ENCODE data around the gene WDR86. TPM values are rescaled to one million over a fixed set of nuclear protein-coding genes. Genes with fewer than 3 reads are reported as not detected.

WDR86 gene
- total RNA-seq, 1 experiment from 2014 or later = not detected

- peak overlapping the region; percentile 70 for H3K4me2 ChIP-seq (ENCODE audit: low read length)
- peaks cover 51 to 64% of the 10 kb centered on the region in 2 experiments for H3K4me1 ChIP-seq (ENCODE audit: control insufficient read depth in 1 of 2, insufficient read depth in 2 of 2, low read length in 2 of 2)
- ChIA-PET RAD21 (ENCODE audit: low non-redundant PET in 1 of 2, low total read pairs in 2 of 2, uncharacterized antibody in 2 of 2, unreplicated experiment in 2 of 2) (interaction anchor here in 1 of 2 experiments (0.6 kb wide), 1 partner anchor 31 kb away, joined by 3 read pairs; no protein-coding TSS in a partner anchor), POLR2A (no interaction called here), CTCF (no interaction called here)
- no peaks in the 10 kb centered on the region for H3K9me2 ChIP-seq (ENCODE audit: insufficient read depth)
- H3K27me3 ChIP-seq (ENCODE audit: insufficient read depth, low read length) = no peaks in the 10 kb centered on the region
- no peaks in the 10 kb centered on the region for H3K36me3 ChIP-seq (ENCODE audit: control insufficient read depth in 1 of 2, insufficient read depth in 2 of 2, low read length in 2 of 2)
- DNase-seq (ENCODE audit: low read depth, low spot score) = no peak
- H3K4me3 ChIP-seq (replicated peaks in 1 of 2; ENCODE audit: low read depth in 1 of 2, low read length in 2 of 2) = peak overlapping the region in 1 of 2 experiments; percentile 27; a peak in 2 of 4 replicates
- no peak for TF ChIP-seq ELF1 (IDR thresholded peaks at IDR 0.05; ENCODE audit: borderline replicate concordance, low read depth)
- TF ChIP-seq TCF7L2 (IDR thresholded peaks at IDR 0.05; ENCODE audit: borderline replicate concordance, extremely low read depth, insufficient read depth, insufficient read length) = no peak
- TF ChIP-seq SP1 (IDR thresholded peaks at IDR 0.05; ENCODE audit: low read depth) = 0 out of 2 replicates have a peak, but pooled peaks have one; percentile 0
- no peak overlapping the region for H3K9ac ChIP-seq (ENCODE audit: low read length)
- H3K9me3 ChIP-seq (ENCODE audit: control insufficient read depth in 1 of 2, insufficient read depth in 1 of 2, low read depth in 1 of 2, low read length in 2 of 2) = peaks cover under 1 to 3% of the 10 kb centered on the region in 2 experiments; a peak in 3 of 4 replicates
- H4K20me1 ChIP-seq (ENCODE audit: insufficient read depth) = no peaks in the 10 kb centered on the region
- intact Hi-C loops (cut with micrococcal nuclease) = no loop called here
- ATAC-seq = peak; percentile 55
- H2AFZ ChIP-seq (ENCODE audit: low read depth, low read length, poor library complexity, severe bottlenecking) = peak overlapping the region; percentile 52
- no peaks in the 10 kb centered on the region for H3K79me2 ChIP-seq (ENCODE audit: insufficient read depth, low read length)
- peak overlapping the region; percentile 87 for H3K27ac ChIP-seq (ENCODE audit: low read depth, low read length)
- BruUV-seq (replicated peaks) = no TSS peak
Measured at GRCh38 chr7:151426904-151427704, 17.3 kb upstream of the WDR86 start.

GRCh38 chr7:151426441-151426903, 16.6 kb upstream of the WDR86 start:
- ChIA-PET CTCF (interaction anchor here (1.3 kb wide), 1 partner anchor 58 kb away, joined by 4 read pairs; no protein-coding TSS in a partner anchor), POLR2A (no interaction called here), RAD21 (ENCODE audit: low non-redundant PET in 1 of 2, low total read pairs in 2 of 2, uncharacterized antibody in 2 of 2, unreplicated experiment in 2 of 2) (interaction anchor here in 1 of 2 experiments (0.6 kb wide), 1 partner anchor 32 kb away, joined by 3 read pairs; no protein-coding TSS in a partner anchor)
- Histone ChIP-seq H3K27me3 (ENCODE audit: insufficient read depth, low read length) (no peaks in the 10 kb centered on the region), H4K20me1 (ENCODE audit: insufficient read depth) (no peaks in the 10 kb centered on the region), H3K9ac (ENCODE audit: low read length) (no peak overlapping the region), H3K4me1 (ENCODE audit: control insufficient read depth in 1 of 2, insufficient read depth in 2 of 2, low read length in 2 of 2) (peaks cover 51 to 64% of the 10 kb centered on the region in 2 experiments), H3K36me3 (ENCODE audit: control insufficient read depth in 1 of 2, insufficient read depth in 2 of 2, low read length in 2 of 2) (no peaks in the 10 kb centered on the region), H3K79me2 (ENCODE audit: insufficient read depth, low read length) (no peaks in the 10 kb centered on the region), H3K4me3 (replicated peaks in 1 of 2; ENCODE audit: low read depth in 1 of 2, low read length in 2 of 2) (peak overlapping the region in 1 of 2 experiments; percentile 27; a peak in 2 of 4 replicates), H3K9me3 (ENCODE audit: control insufficient read depth in 1 of 2, insufficient read depth in 1 of 2, low read depth in 1 of 2, low read length in 2 of 2) (peaks cover 4 to 7% of the 10 kb centered on the region in 2 experiments; a peak in 3 of 4 replicates), H3K4me2 (ENCODE audit: low read length) (peak overlapping the region; percentile 70), H3K27ac (ENCODE audit: low read depth, low read length) (peak overlapping the region; percentile 87), H2AFZ (ENCODE audit: low read depth, low read length, poor library complexity, severe bottlenecking) (peak overlapping the region; percentile 52), H3K9me2 (ENCODE audit: insufficient read depth) (no peaks in the 10 kb centered on the region)
- ATAC-seq (peak; percentile 68), DNase-seq (ENCODE audit: low read depth, low spot score) (peak; percentile 60)
- intact Hi-C loops (cut with micrococcal nuclease) = no loop called here
- BruUV-seq (replicated peaks) = no TSS peak
- TF ChIP-seq ZFX (IDR thresholded peaks at IDR 0.05) (no peak), JUND (IDR thresholded peaks at IDR 0.05) (peak; percentile 67; the same call in 1 of the 2 replicates), POLR2A (IDR thresholded peaks at IDR 0.05; ENCODE audit: borderline replicate concordance, extremely low read depth, insufficient read depth, insufficient read length) (no peak), POLR2AphosphoS5 (IDR thresholded peaks at IDR 0.05; ENCODE audit: low read depth, low read length) (peak; percentile 34; the same call in 1 of the 2 replicates), EZH2 (IDR thresholded peaks at IDR 0.05) (no peak), ZNF274 (IDR thresholded peaks at IDR 0.05; ENCODE audit: low read depth, low read length) (no peak), CEBPB (IDR thresholded peaks at IDR 0.05; ENCODE audit: low read depth) (no peak), EZH2phosphoT487 (IDR thresholded peaks at IDR 0.05; ENCODE audit: borderline replicate concordance) (no peak), SIN3A (IDR thresholded peaks at IDR 0.05; ENCODE audit: low read depth) (no peak), TCF7L2 (IDR thresholded peaks at IDR 0.05; ENCODE audit: borderline replicate concordance, extremely low read depth, insufficient read depth, insufficient read length) (peak; percentile 93), CTCF (IDR thresholded peaks at IDR 0.05 in 2 of 3, conservative IDR thresholded peaks at IDR 0.05 in 1 of 3; ENCODE audit: borderline replicate concordance in 1 of 3, insufficient read depth in 1 of 3, low read depth in 2 of 3, low read length in 2 of 3) (no peak), ATF3 (IDR thresholded peaks at IDR 0.05) (no peak), FOSL1 (IDR thresholded peaks at IDR 0.05; ENCODE audit: low read depth) (peak; percentile 71), SRF (IDR thresholded peaks at IDR 0.05; ENCODE audit: low read depth) (no peak), ELF1 (IDR thresholded peaks at IDR 0.05; ENCODE audit: borderline replicate concordance, low read depth) (no peak), MAX (IDR thresholded peaks at IDR 0.05) (peak; percentile 10; the same call in 1 of the 2 replicates)

Data from HCT116 (cell line).